ENCODE results near the gene YWHAQ.
"Not testable (repeated sequence)": the region's sequence is repeated elsewhere in the genome, so short reads cannot be mapped to it uniquely, and the experiment has no call there.

YWHAQ gene

DNA sequence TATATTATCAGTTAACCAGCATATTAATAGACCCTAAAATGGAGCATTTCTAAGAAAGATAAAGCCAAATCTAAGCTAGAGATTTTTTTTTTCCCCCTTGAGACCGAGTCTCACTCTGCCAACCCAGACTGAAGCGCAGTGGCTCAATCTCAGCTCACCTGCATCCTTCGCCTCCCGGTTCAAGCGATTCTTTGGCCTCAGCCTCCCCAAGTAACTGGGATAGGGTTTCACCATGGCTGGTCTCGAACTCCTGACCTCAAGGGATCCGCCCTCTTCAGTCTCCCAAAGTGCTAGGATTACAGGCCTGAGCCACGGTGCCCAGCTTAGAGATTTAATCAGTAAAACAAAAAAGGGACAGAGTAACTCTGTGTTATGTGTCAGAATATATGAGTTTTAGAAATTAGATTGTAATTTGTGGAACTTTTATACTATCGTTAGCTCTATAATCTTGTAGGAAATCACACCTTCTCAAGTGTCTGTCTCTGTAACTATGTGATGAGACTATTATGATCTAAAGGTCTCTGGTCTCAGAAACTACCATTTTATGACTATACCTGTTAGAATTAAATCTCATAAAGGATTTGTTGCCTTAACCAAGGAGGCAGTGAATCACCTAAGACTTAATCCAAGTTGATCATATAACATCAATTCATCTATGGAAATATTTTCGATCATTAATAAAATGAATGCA, 34.0 kb downstream of the YWHAQ start:
- H3K27me3 Mint-ChIP-seq, result no peaks in the 10 kb centered on the region
- no peak for ATAC-seq
- peaks cover 34% of the 10 kb centered on the region for H3K36me3 Mint-ChIP-seq
- peaks cover 4% of the 10 kb centered on the region for H3K9me3 Mint-ChIP-seq
- peaks cover 35% of the 10 kb centered on the region for H3K4me1 Mint-ChIP-seq
- peak overlapping the region; percentile 72 for H3K27ac Mint-ChIP-seq
- H3K4me3 Mint-ChIP-seq, result peak overlapping the region; percentile 53

DNA sequence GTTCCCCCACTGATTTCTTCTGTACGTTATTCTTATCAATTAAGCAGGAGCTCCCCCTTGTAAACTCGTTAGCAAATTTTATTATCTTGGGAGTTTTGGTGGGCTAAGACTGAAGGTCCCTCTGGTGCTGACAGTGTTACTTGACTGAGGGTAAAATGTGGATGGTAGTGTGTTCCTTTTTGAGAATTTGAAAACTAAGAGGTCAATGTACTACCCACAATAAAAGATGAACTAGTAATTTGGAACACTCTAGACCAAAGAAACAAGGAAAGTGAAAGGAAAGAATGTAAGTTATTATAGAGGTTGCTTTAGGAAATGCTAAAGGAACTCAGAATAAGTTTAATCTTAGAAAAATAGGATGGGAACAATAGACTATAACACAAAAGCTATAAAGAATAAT, 35.1 kb downstream of the YWHAQ start:
- no peak for ATAC-seq
- peak overlapping the region; percentile 11 for H3K27ac Mint-ChIP-seq
- no peak overlapping the region for H3K4me3 Mint-ChIP-seq
- H3K27me3 Mint-ChIP-seq, result no peaks in the 10 kb centered on the region
- peaks cover 35% of the 10 kb centered on the region for H3K4me1 Mint-ChIP-seq
- peaks cover 43% of the 10 kb centered on the region for H3K36me3 Mint-ChIP-seq
- H3K9me3 Mint-ChIP-seq, result peaks cover 4% of the 10 kb centered on the region

DNA sequence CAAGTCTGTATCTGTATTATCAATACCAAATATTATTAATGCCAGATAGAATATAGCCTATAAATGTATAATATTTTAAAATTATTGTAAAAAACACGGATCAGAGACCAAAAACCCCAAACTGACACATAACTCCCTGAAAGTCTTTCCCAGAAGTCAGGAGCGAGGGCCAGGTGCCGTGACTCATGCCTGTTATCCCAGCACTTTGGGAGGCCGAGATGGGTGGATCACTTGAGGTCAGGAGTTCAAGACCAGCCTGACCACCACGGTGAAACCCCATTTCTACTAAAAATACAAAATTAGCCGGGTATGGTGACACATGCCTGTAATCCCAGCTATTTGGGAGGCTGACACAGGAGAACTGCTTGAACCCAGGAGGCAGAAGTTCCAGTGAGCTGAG, 35.5 kb downstream of the YWHAQ start:
- not testable (repeated sequence) for H3K27me3 Mint-ChIP-seq, ATAC-seq, H3K4me3 Mint-ChIP-seq, H3K9me3 Mint-ChIP-seq
- peak overlapping the region; percentile 36 for H3K27ac Mint-ChIP-seq
- H3K36me3 Mint-ChIP-seq, result peaks cover 40% of the 10 kb centered on the region
- H3K4me1 Mint-ChIP-seq, result peaks cover 35% of the 10 kb centered on the region

DNA sequence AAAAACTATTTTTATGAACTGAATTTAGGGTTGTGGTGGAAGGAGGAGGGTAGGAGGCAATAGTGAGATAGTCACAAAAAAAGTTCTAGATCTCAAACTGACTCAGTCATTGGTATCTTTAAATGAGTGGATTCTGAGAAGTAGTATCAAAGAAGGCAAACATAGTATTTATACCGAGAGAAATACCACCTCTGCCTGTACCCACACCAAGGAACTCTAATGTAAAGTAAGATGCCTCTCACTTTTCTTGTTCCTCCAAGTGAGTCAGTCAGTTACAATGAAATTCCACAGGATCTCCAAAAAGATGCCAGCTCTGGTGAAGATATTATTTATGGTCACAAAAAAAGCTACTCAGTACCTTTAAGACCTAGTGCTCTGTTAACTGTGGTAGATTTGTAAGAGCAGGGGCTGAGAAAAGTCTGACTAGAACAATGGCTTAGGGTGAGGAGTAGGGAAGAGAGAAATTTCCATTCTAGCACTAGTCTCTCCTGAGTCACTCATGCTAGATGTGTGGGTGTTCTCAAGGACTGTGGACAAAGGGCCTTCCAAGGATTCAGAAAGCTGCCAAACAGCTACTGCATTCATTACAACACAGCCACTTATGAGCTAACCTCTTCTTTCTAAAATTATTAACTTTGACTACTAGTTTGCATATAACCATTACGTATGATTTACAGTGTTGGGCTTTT, 36.3 kb downstream of the YWHAQ start:
- peaks cover 32% of the 10 kb centered on the region for H3K36me3 Mint-ChIP-seq
- H3K9me3 Mint-ChIP-seq, result no peaks in the 10 kb centered on the region
- no peaks in the 10 kb centered on the region for H3K27me3 Mint-ChIP-seq
- H3K4me1 Mint-ChIP-seq, result peaks cover 35% of the 10 kb centered on the region
- peak overlapping the region; percentile 36 for H3K27ac Mint-ChIP-seq
- ATAC-seq, result no peak
- no peak overlapping the region for H3K4me3 Mint-ChIP-seq

DNA sequence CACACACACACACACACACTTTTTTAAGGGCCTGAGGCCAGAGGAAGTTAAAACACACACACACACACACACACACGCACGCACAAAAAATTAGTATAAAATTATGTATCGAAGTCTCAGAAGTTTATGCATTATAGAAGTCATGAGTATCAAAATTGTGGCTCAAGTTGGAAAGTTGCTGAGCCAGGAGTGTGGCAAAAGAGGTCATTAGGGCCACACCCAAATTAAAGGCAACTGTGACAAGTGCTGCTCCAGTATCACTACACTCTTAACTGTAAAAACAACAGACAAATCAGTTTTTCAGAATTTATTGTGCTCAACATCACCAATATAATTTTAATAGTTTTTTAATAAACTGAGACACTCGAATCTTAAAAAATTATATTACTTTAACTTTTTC, 36.9 kb downstream of the YWHAQ start:
- no peak overlapping the region for H3K4me3 Mint-ChIP-seq

DNA sequence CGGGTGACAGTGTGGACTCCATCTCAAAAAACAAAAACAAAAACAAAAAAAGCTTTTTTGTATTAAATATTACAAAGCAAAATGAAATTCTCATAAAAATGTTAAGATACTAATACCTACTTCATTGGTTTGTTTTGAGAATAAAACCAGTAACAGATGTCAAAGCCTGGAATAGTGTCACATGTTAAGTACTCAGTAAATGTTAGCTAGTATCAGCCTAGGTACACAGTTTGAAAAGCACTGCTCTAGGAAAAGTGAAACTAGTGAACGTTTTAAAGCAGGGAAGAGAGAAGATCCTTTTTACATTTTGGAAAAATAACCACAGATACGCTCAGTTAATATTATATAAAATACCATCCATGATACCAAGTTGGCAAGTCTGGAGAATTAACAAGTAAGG, 38.1 kb downstream of the YWHAQ start:
- no peaks in the 10 kb centered on the region for H3K27me3 Mint-ChIP-seq
- H3K4me3 Mint-ChIP-seq, result no peak overlapping the region
- no peak overlapping the region for H3K27ac Mint-ChIP-seq
- no peaks in the 10 kb centered on the region for H3K9me3 Mint-ChIP-seq
- no peak for ATAC-seq
- peaks cover 15% of the 10 kb centered on the region for H3K36me3 Mint-ChIP-seq
- H3K4me1 Mint-ChIP-seq, result peaks cover 28% of the 10 kb centered on the region

More for the DNA sequence above, 36.9 kb downstream of the YWHAQ start:
- no peak for ATAC-seq
- peak overlapping the region; percentile 36 for H3K27ac Mint-ChIP-seq
- H3K4me1 Mint-ChIP-seq, result peaks cover 35% of the 10 kb centered on the region
- H3K27me3 Mint-ChIP-seq, result no peaks in the 10 kb centered on the region
- H3K36me3 Mint-ChIP-seq, result peaks cover 27% of the 10 kb centered on the region
- no peaks in the 10 kb centered on the region for H3K9me3 Mint-ChIP-seq

DNA sequence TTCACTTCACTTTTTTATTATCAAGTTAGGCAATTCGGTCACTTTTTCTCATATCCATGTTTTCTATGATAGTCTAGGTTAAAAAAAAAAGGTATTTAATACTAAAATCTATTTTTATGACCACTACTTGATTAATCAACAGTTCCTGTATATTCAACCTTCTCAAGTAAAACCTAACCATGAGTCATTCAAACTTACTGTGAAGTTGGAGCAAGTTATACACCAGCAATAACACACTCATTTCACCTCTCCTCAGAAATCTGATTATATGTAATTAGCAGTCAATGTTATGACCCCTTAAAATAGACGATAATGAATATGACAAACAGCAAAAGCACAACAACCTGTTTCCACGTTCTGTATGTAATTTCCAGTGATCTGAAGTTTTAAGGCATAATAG, 40.2 kb downstream of the YWHAQ start:
- H3K36me3 Mint-ChIP-seq, result peaks cover 28% of the 10 kb centered on the region
- no peak for ATAC-seq

DNA sequence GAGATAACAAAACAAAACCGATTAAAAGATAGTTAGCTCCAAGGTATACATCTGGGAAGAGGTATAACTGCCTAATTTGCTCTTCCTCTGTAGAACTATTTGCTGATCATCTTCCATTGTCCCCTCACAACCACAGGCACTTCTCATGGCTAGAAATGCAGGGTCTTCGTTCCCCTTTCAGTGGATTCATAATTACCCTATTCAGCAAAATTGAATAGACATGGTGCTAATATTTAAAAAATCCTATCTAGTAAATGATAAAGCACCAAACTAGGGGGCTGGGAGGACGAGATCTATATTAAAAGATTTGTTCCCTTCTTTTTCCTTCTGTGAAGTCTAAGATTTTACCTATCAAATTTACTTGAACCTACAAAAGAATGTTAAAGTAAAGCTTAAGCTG, 44.3 kb downstream of the YWHAQ start:
- Mint-ChIP-seq H3K36me3 (peaks cover 30% of the 10 kb centered on the region), H3K27ac (no peak overlapping the region)

More for the DNA sequence above, 40.2 kb downstream of the YWHAQ start:
- Mint-ChIP-seq H3K4me1 (peaks cover 12% of the 10 kb centered on the region), H3K9me3 (no peaks in the 10 kb centered on the region), H3K27ac (no peak overlapping the region), H3K27me3 (no peaks in the 10 kb centered on the region), H3K4me3 (no peak overlapping the region)

DNA sequence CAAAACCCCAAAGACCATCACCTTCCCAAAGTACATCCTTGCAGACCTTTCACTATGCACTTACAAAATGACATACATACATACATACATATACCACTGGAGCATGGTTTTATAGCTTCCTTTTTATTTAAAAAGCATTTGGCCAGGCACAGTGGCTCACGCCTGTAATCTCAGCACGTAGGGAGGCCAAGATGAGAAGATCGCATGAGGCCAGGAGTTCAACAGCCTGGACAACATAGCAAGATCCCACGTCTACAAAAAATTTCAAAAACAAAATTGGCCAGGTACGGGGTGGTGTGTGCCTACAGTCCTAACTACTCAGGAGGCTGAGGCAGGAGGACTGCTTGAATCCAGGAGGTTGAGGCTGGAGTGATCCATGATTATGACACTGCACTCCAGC, 45.3 kb downstream of the YWHAQ start:
- ATAC-seq, result no peak
- H3K4me3 Mint-ChIP-seq, result no peak overlapping the region
- no peaks in the 10 kb centered on the region for H3K9me3 Mint-ChIP-seq
- peaks cover 26% of the 10 kb centered on the region for H3K36me3 Mint-ChIP-seq
- H3K4me1 Mint-ChIP-seq, result no peaks in the 10 kb centered on the region
- H3K27ac Mint-ChIP-seq, result no peak overlapping the region
- H3K27me3 Mint-ChIP-seq, result no peaks in the 10 kb centered on the region

More for the DNA sequence above, 44.3 kb downstream of the YWHAQ start:
- no peaks in the 10 kb centered on the region for H3K9me3 Mint-ChIP-seq
- H3K4me1 Mint-ChIP-seq, result no peaks in the 10 kb centered on the region
- no peaks in the 10 kb centered on the region for H3K27me3 Mint-ChIP-seq
- ATAC-seq, result no peak
- H3K4me3 Mint-ChIP-seq, result no peak overlapping the region

DNA sequence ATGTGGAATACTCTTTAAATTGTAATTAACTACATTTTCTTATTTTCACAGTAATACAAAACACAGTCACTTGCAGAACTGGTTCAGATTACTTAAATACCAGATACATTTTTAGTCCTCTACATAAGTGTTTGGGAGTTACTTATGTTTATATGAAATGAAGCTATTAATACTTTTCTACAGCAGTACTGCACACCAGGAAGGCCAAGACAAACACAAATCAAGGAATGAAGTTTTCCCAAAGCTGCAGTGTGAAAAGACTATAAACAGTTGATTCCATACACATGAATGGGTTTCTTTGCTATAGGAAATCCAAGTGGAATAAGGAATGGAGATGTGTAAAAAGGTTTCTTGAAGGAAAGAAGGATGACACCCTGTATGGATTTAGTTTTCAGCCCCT, 45.9 kb downstream of the YWHAQ start:
- peaks cover 26% of the 10 kb centered on the region for H3K36me3 Mint-ChIP-seq
- H3K4me3 Mint-ChIP-seq, ATAC-seq, H3K4me1 Mint-ChIP-seq, H3K27me3 Mint-ChIP-seq, H3K9me3 Mint-ChIP-seq, H3K27ac Mint-ChIP-seq: not testable (repeated sequence)

DNA sequence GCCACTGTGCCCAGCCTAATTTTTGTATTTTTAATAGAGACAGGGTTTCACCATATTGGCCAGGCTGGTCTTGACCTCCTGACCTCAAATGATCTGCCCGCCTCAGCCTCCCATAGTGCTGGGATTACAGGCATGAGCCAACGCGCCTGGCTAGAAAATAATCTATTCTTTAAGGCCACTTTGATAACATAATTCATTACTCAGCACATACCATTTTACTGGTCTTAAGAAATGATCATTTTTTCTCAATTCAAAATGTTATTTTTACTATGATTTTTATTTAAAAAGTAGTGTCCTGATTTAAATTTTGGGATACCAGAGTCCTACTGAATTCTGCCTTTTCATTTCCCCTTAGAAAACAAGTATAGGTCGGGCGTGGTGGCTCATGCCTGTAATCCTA, 48.2 kb downstream of the YWHAQ start:
- Mint-ChIP-seq H3K27ac (no peak overlapping the region), H3K4me3 (no peak overlapping the region), H3K4me1 (no peaks in the 10 kb centered on the region), H3K27me3 (no peaks in the 10 kb centered on the region), H3K9me3 (no peaks in the 10 kb centered on the region), H3K36me3 (peaks cover 26% of the 10 kb centered on the region)
- ATAC-seq, result no peak

DNA sequence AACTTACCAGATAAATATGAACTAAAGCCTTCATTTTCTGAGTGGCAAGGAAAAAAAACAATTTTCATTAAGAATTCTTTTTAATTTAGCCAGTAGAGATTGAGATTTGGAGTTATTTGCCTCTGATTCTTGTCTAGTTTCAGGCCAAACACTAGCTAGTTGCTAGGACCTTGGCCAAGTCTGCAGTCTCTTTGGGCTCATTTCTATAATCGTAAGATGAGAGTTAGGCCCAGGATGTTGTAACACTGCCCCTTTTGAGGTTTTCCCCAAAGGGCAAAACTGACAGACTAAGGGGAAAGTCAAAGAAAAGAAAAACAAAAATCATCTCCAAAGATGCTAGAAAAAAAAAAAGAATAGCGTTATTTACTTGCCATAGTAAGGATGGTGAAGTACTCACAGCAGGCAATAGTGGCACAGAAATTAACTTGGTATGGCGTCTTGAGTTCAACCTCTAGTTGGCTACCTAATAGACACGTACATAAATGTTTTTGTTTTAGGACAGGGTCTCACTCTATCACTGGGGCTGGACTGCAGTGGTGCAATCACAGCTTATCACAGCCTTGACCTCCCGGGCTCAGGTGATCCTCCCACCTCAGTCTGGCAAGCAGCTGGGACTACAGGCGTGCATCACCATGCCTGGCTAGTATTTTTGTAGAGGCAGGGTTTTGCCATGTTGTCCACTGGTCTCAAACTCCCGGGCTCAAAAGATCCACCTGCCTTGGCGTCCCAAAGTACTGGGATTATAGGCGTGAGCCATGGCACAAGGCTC, 52.1 kb downstream of the YWHAQ start:
- Mint-ChIP-seq H3K9me3 (no peaks in the 10 kb centered on the region), H3K4me3 (no peak overlapping the region), H3K4me1 (peaks cover under 1% of the 10 kb centered on the region), H3K36me3 (peaks cover 7% of the 10 kb centered on the region), H3K27me3 (no peaks in the 10 kb centered on the region), H3K27ac (no peak overlapping the region)
- ATAC-seq, result no peak

DNA sequence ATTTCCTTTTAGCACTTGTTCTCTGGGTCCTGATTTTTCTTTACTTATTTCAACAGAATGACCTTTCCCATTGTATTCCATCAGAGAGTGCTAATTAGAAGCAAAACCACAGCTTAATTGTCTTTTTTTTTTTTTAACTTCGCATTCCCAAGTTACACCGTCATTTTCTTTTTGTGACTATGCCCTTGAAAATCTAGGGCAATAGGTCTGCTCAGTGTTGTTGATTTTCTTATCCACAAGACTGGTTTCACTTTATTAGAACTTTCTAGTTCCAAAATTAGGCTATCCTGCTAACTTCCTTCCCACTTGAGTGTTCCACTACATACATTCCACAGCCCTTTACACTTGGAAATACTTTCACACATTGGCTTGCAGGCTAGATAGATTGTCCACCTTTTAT, 56.5 kb downstream of the YWHAQ start:
- Mint-ChIP-seq H3K27ac (no peak overlapping the region), H3K9me3 (no peaks in the 10 kb centered on the region), H3K36me3 (no peaks in the 10 kb centered on the region), H3K4me3 (no peak overlapping the region), H3K27me3 (no peaks in the 10 kb centered on the region), H3K4me1 (peaks cover 12% of the 10 kb centered on the region)
- no peak for ATAC-seq

DNA sequence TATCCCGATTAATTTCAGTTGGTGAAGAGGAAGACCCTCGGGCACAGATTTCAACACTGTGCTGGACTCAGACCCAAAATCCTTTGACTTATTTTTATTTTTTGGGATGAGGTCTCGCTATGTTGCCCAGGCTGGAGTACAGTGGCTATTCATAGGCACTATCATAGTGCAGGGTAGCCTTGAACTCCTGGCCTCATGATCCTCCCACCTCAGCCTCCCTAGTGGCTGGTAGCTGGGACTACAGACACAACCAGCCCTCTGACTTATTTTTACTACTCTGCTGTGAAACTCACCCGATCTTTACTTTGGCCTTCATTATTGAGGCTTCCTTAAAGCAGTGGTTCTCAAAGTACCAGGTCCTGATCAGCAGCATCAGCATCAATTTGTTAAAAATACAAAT, 57.0 kb downstream of the YWHAQ start:
- no peak for ATAC-seq
- no peak overlapping the region for H3K4me3 Mint-ChIP-seq

DNA sequence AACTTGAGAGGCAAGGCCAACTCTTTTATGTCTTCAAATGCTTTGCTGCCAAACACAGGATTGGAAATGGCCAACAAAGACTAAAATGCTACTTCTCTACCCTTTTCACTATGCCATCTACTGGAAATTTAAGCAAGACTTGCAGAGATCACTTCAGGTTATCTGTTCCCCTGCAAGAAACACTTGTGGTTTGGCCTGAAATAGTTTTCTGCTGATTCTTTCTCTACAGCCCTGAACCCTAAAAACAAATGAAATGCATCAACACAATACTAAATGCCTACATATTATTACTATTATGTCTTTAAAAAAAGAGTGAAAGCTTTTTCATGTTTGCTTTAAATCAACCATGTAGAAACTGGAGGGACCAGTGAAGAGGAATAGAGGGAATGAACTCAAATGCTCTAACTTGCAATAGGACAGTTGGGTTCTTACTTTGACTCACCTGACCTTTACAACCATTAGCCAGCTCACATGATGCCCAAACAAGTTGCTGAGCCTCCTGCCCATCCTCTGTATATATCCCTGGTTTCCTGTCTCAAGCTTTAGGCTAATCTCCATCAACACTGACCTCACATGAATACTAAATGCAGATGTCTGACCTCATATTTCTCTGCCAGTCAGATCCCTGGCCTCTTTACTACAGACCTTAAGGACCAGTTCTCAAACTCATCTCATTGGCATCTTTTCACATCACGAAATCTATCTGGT, 57.6 kb downstream of the YWHAQ start:
- no peaks in the 10 kb centered on the region for H3K9me3 Mint-ChIP-seq

More for the DNA sequence above, 57.0 kb downstream of the YWHAQ start:
- no peaks in the 10 kb centered on the region for H3K27me3 Mint-ChIP-seq
- H3K9me3 Mint-ChIP-seq, result no peaks in the 10 kb centered on the region
- H3K4me1 Mint-ChIP-seq, result peaks cover 12% of the 10 kb centered on the region
- peak overlapping the region; percentile 28 for H3K27ac Mint-ChIP-seq
- no peaks in the 10 kb centered on the region for H3K36me3 Mint-ChIP-seq

More for the DNA sequence above, 57.6 kb downstream of the YWHAQ start:
- ATAC-seq, result peak; percentile 70
- H3K27ac Mint-ChIP-seq, result peak overlapping the region; percentile 28
- peaks cover 12% of the 10 kb centered on the region for H3K4me1 Mint-ChIP-seq
- no peaks in the 10 kb centered on the region for H3K36me3 Mint-ChIP-seq
- no peaks in the 10 kb centered on the region for H3K27me3 Mint-ChIP-seq
- H3K4me3 Mint-ChIP-seq, result no peak overlapping the region
